Measurements from ENCODE around the gene IZUMO4. TPM values are rescaled to one million over a fixed set of nuclear protein-coding genes. Genes with fewer than 3 reads are reported as not detected.

IZUMO4 gene
- total RNA-seq, 1 donor from 2014 or later = 10.6 TPM

DNA sequence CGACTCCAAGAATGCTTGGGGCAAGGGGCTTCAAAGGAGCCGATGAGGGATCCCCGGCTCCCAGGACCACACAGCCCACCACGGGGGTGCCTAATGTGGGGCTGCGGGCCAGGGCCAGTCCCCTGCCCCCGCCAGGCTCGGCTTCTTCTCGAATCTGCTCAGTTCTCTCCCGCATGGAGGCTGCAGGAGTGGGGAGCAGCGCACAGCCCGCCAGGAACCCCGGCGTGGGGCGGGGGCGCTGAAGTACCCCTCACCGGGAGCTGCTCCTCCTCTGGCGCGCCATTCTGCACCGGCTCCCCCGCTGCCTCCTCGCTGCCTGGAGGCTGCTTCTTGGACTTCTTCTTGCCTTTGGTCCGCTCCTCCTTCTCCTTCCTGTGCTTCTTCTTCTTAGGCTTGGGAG is 14.7 kb downstream of the IZUMO4 start:
- no peak for DNase-seq
- no peaks in the 10 kb centered on the region for H3K36me3 Mint-ChIP-seq (ENCODE audit: unreplicated experiment)
- peaks cover 5% of the 10 kb centered on the region for H3K27me3 Mint-ChIP-seq (ENCODE audit: unreplicated experiment)
- no peak overlapping the region for H3K4me3 Mint-ChIP-seq (ENCODE audit: unreplicated experiment)
- H3K4me1 Mint-ChIP-seq (ENCODE audit: low read depth, unreplicated experiment) = no peaks in the 10 kb centered on the region
- no peak overlapping the region for H3K27ac Mint-ChIP-seq (ENCODE audit: unreplicated experiment)
- peaks cover 5% of the 10 kb centered on the region for H3K9me3 Mint-ChIP-seq (ENCODE audit: unreplicated experiment)
- TF ChIP-seq CTCF (IDR thresholded peaks at IDR 0.05; ENCODE audit: partially characterized antibody, unreplicated experiment) = no peak

DNA sequence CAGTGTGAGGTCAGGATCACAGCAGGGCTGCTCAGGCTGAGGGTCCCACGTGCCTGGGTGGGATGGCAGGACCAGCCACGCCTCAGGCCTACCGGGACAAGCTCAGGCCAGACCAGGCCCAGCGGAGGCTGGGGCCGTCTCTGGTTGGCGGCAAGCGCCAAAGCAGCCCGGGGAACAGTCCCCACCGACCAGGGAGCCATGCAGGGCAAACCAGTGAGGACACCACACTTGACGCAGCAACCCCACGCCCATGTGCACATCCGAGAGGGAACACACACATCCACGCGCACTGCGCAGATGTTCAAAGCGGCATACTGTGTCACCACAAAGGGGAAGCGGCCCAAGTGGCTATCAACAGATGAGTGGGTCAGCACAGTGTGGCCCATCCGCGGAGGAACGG is 15.2 kb downstream of the IZUMO4 start:
- Mint-ChIP-seq H3K9me3 (ENCODE audit: unreplicated experiment) (peaks cover 5% of the 10 kb centered on the region), H3K27ac (ENCODE audit: unreplicated experiment) (no peak overlapping the region), H3K36me3 (ENCODE audit: unreplicated experiment) (no peaks in the 10 kb centered on the region)

GRCh38 chr19:2112516-2113320 is 16.0 kb downstream of the IZUMO4 start:
- peaks cover 3% of the 10 kb centered on the region for H3K27me3 Mint-ChIP-seq (ENCODE audit: unreplicated experiment)
- TF ChIP-seq CTCF (IDR thresholded peaks at IDR 0.05; ENCODE audit: partially characterized antibody, unreplicated experiment) = no peak
- H3K36me3 Mint-ChIP-seq (ENCODE audit: unreplicated experiment) = no peaks in the 10 kb centered on the region
- H3K9me3 Mint-ChIP-seq (ENCODE audit: unreplicated experiment) = peaks cover 4% of the 10 kb centered on the region
- H3K4me3 Mint-ChIP-seq (ENCODE audit: unreplicated experiment) = no peak overlapping the region
- H3K27ac Mint-ChIP-seq (ENCODE audit: unreplicated experiment) = no peak overlapping the region
- H3K4me1 Mint-ChIP-seq (ENCODE audit: low read depth, unreplicated experiment) = no peaks in the 10 kb centered on the region
- DNase-seq = no peak

More for the DNA sequence above, 15.2 kb downstream of the IZUMO4 start:
- Mint-ChIP-seq H3K4me1 (ENCODE audit: low read depth, unreplicated experiment) (no peaks in the 10 kb centered on the region), H3K27me3 (ENCODE audit: unreplicated experiment) (peaks cover 5% of the 10 kb centered on the region), H3K4me3 (ENCODE audit: unreplicated experiment) (no peak overlapping the region)
- TF ChIP-seq CTCF (IDR thresholded peaks at IDR 0.05; ENCODE audit: partially characterized antibody, unreplicated experiment) = no peak
- no peak for DNase-seq

DNA sequence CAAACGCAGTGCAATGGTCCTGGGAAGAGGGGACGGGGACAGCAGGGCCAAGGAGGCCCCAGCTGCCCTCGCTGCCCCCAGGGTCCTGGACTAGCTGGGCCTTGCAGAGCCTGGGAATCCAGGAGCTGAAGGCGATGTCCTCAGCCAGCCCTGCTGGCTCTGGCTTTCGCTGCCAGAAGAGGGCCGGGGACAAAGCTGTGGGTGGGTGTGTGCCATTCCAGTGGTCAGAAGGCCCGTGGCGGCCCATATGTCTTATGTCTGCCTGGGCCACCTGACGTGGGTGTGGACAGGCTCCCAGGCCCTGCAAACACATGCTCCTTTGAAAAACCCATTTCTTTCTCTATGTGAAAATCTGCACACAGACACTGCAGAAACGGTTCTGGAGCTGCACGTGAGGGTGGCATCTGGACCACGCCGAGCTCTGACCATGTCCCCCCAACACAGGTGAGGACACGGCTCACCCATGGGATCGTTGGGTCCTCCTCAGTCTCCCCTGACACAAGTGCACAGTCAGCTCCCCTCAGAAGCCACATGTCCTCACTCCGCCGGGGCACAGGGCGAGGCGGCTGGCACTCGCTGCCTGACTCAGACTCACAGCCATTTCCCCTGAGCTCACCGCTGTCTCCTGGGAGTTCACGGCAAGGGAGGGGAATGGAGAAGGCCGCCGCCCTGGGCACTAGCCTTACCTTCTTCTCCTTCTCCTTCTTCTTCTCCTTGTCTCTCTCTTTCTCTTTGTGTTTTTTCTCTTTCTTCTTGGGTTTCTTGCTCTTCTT is 16.9 kb downstream of the IZUMO4 start:
- Mint-ChIP-seq H3K9me3 (ENCODE audit: unreplicated experiment) (peaks cover 1% of the 10 kb centered on the region), H3K27me3 (ENCODE audit: unreplicated experiment) (no peaks in the 10 kb centered on the region), H3K36me3 (ENCODE audit: unreplicated experiment) (no peaks in the 10 kb centered on the region), H3K4me3 (ENCODE audit: unreplicated experiment) (peak overlapping the region; percentile 8), H3K27ac (ENCODE audit: unreplicated experiment) (peak overlapping the region; percentile 3), H3K4me1 (ENCODE audit: low read depth, unreplicated experiment) (no peaks in the 10 kb centered on the region)
- TF ChIP-seq CTCF (IDR thresholded peaks at IDR 0.05; ENCODE audit: partially characterized antibody, unreplicated experiment) = no peak
- no peak for DNase-seq

DNA sequence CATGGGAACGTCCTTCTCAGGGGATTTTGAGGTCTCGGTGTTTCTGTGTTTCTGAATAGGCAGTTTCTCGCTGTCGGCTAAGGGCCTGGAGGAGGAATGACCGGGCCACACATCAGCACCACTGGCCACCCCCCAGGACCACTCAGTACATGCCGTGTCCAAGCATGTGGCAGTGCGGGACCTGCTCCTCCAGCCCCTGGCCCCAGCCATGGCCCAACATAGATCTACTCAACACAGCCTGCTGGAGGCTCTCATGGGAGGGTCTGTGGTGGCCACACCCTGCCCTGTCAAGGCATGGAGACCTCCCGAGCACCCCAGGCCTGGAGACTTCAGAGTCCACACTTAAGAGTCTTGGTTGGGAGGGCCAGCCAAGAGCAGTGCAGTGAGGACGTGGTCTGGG is 17.5 kb downstream of the IZUMO4 start:
- H3K4me1 Mint-ChIP-seq (ENCODE audit: low read depth, unreplicated experiment) = no peaks in the 10 kb centered on the region
- H3K27me3 Mint-ChIP-seq (ENCODE audit: unreplicated experiment) = no peaks in the 10 kb centered on the region
- no peak for DNase-seq
- peaks cover 1% of the 10 kb centered on the region for H3K9me3 Mint-ChIP-seq (ENCODE audit: unreplicated experiment)
- peak overlapping the region; percentile 8 for H3K4me3 Mint-ChIP-seq (ENCODE audit: unreplicated experiment)
- no peak for TF ChIP-seq CTCF (IDR thresholded peaks at IDR 0.05; ENCODE audit: partially characterized antibody, unreplicated experiment)
- no peaks in the 10 kb centered on the region for H3K36me3 Mint-ChIP-seq (ENCODE audit: unreplicated experiment)
- peak overlapping the region; percentile 3 for H3K27ac Mint-ChIP-seq (ENCODE audit: unreplicated experiment)

Data from glutamatergic neuron (in vitro differentiated cells).